ENCODE data around the gene PLSCR3.

GRCh38 chr17:7406235-7406825 is 12.0 kb upstream of the PLSCR3 start:
- TF ChIP-seq EGR1 (IDR thresholded peaks at IDR 0.05; ENCODE audit: low read depth): no peak
- TF ChIP-seq POLR2AphosphoS5 (IDR thresholded peaks at IDR 0.05; ENCODE audit: low read depth, low read length): no peak
- no peak for TF ChIP-seq CTCF (IDR thresholded peaks at IDR 0.05 in 2 of 3, conservative IDR thresholded peaks at IDR 0.05 in 1 of 3; ENCODE audit: borderline replicate concordance in 1 of 3, insufficient read depth in 1 of 3, low read depth in 2 of 3, low read length in 2 of 3)
- no peak for TF ChIP-seq EZH2 (IDR thresholded peaks at IDR 0.05)
- TF ChIP-seq ZNF274 (IDR thresholded peaks at IDR 0.05; ENCODE audit: low read depth, low read length): no peak
- TF ChIP-seq MAX (IDR thresholded peaks at IDR 0.05): no peak
- no peak for TF ChIP-seq POLR2A (IDR thresholded peaks at IDR 0.05; ENCODE audit: borderline replicate concordance, extremely low read depth, insufficient read depth, insufficient read length)
- TF ChIP-seq CEBPB (IDR thresholded peaks at IDR 0.05; ENCODE audit: low read depth): no peak
- TF ChIP-seq ZFX (IDR thresholded peaks at IDR 0.05): no peak
- no peak for TF ChIP-seq ELF1 (IDR thresholded peaks at IDR 0.05; ENCODE audit: borderline replicate concordance, low read depth)
- no peak for TF ChIP-seq YY1 (IDR thresholded peaks at IDR 0.05; ENCODE audit: extremely low read depth, insufficient replicate concordance, low read depth, low read length)
- TF ChIP-seq EZH2phosphoT487 (IDR thresholded peaks at IDR 0.05; ENCODE audit: borderline replicate concordance): no peak
- no peak for TF ChIP-seq FOSL1 (IDR thresholded peaks at IDR 0.05; ENCODE audit: low read depth)
